H1 (cell line): ENCODE measurements around the gene CPED1. TPM values are rescaled to one million over a fixed set of nuclear protein-coding genes. Genes with fewer than 3 reads are reported as not detected.

Source experiments
- ATF2 ChIP-seq: IDR thresholded peaks from 2 replicates; pipeline ENCODE4 v1.6.1; 2012; ENCODE audit warnings: low read length, inconsistent platforms
- BACH1 ChIP-seq: IDR thresholded peaks from 2 replicates; pipeline ENCODE4 v1.6.1; 2012; ENCODE audit warnings: low read length, improper control_type of control experiment
- BCL11A ChIP-seq, 2 experiments: IDR thresholded peaks; one replicate each; pipeline ENCODE4 v1.6.1; 2011; ENCODE audit warnings: low read depth in 2 of 2, low read length in 2 of 2, mild to moderate bottlenecking in 2 of 2
- BRCA1 ChIP-seq: IDR thresholded peaks from 2 replicates; pipeline ENCODE4 v1.6.1; 2012; ENCODE audit warnings: low read depth, low read length, improper control_type of control experiment
- CBX5 ChIP-seq: fragments of 300-800, 300-1000 bp; sonication (generic); IDR thresholded peaks from 2 replicates; pipeline ENCODE4 v1.7.1; 2016; ENCODE audit warnings: antibody characterized with exemption, low read length, low read depth
- CHD2 ChIP-seq: IDR thresholded peaks from 2 replicates; pipeline ENCODE4 v1.6.1; 2012; ENCODE audit warnings: low read length, improper control_type of control experiment
- CTBP2 ChIP-seq: IDR thresholded peaks from 2 replicates; pipeline ENCODE4 v1.7.0; 2011; ENCODE audit warnings: borderline replicate concordance, mild to moderate bottlenecking, moderate library complexity, mixed read lengths, low read length; ENCODE audit not compliant: insufficient read depth, insufficient read length
- FOSL1 ChIP-seq: IDR thresholded peaks from 2 replicates; pipeline ENCODE4 v1.6.1; 2011; ENCODE audit warnings: mild to moderate bottlenecking, low read depth, low read length, moderate library complexity; ENCODE audit not compliant: insufficient read depth
- GABPA ChIP-seq: IDR thresholded peaks from 2 replicates; pipeline ENCODE4 v1.6.1; 2011; ENCODE audit warnings: mild to moderate bottlenecking, low read length, moderate library complexity, borderline replicate concordance; ENCODE audit not compliant: insufficient read depth
- KDM1A ChIP-seq: fragments of 200-600, 300-600 bp; sonication (generic); IDR thresholded peaks from 2 replicates; pipeline ENCODE4 v1.7.1; 2016; ENCODE audit warnings: mild to moderate bottlenecking, low read length, borderline replicate concordance
- NANOG ChIP-seq: IDR thresholded peaks from 2 replicates; pipeline ENCODE4 v1.6.1; 2011; ENCODE audit warnings: low read length, low read depth, mild to moderate bottlenecking, inconsistent platforms; ENCODE audit not compliant: insufficient read depth, poor library complexity, severe bottlenecking
- POU5F1 ChIP-seq: IDR thresholded peaks from 2 replicates; pipeline ENCODE4 v1.6.1; 2011; ENCODE audit warnings: low read depth, mild to moderate bottlenecking, low read length, moderate library complexity
- RAD21 ChIP-seq, 2 experiments: IDR thresholded peaks in 1 of 2; conservative IDR thresholded peaks in 1 of 2; 2 replicates each; pipeline ENCODE4 v1.6.1; 2011; ENCODE audit warnings: low read depth in 2 of 2, low read length in 2 of 2, improper control_type of control experiment in 1 of 2, inconsistent platforms in 1 of 2, mild to moderate bottlenecking in 1 of 2, moderate library complexity in 1 of 2
- SIX5 ChIP-seq: IDR thresholded peaks from 2 replicates; pipeline ENCODE4 v1.6.1; 2011; ENCODE audit warnings: mild to moderate bottlenecking, low read depth, low read length
- SRF ChIP-seq: IDR thresholded peaks from 2 replicates; pipeline ENCODE4 v1.6.1; 2011; ENCODE audit warnings: mild to moderate bottlenecking, low read depth, low read length, moderate library complexity
- SUZ12 ChIP-seq: fragments of 200-600 bp; sonication (generic); IDR thresholded peaks from 2 replicates; pipeline ENCODE4 v1.6.1; 2012; ENCODE audit warnings: mild to moderate bottlenecking, inconsistent platforms, low read length, moderate library complexity, mixed read lengths
- TAF1 ChIP-seq: IDR thresholded peaks from 2 replicates; pipeline ENCODE4 v1.6.1; 2011; ENCODE audit warnings: mild to moderate bottlenecking, low read depth, low read length
- TCF12 ChIP-seq: IDR thresholded peaks from 2 replicates; pipeline ENCODE4 v1.6.1; 2011; ENCODE audit warnings: low read depth, mild to moderate bottlenecking, low read length
- TEAD4 ChIP-seq: IDR thresholded peaks from 2 replicates; pipeline ENCODE4 v1.6.1; 2012; ENCODE audit warnings: low read depth, low read length, inconsistent platforms, mixed read lengths
- USF2 ChIP-seq: IDR thresholded peaks from 2 replicates; pipeline ENCODE4 v1.6.1; 2011; ENCODE audit warnings: low read length, improper control_type of control experiment
- polyA plus RNA-seq, 7 experiments: library from polyadenylated mRNA; depleted of rRNA in 3 of 7; stranded (reverse) in 5 of 7; unstranded in 2 of 7; fragments of >200 nt in 5 of 7; fragments of 200-250 nt in 2 of 7; gene quantifications; 1 replicate in 5 of 7; 2 replicates in 1 of 7; 4 replicates in 1 of 7; pipeline versions ENCODE4 v1.2.1 to v1.2.3, GENCODE V29; 2011 to 2013; ENCODE audit warnings: missing spikeins in 2 of 7, mixed read lengths in 2 of 7
- total RNA-seq: library from RNA; stranded (reverse); fragmentation: NEBNext Ultra II Directional; extraction: Animal tissue kit (Norgen Biotek cat#: 25700); gene quantifications from 2 replicates; pipeline ENCODE4 v1.2.1, GENCODE V29; 2021
- TF ChIP-seq, protein P1 (sequence below): IDR thresholded peaks from 2 replicates; pipeline ENCODE4 v1.6.1; 2012; ENCODE audit warnings: inconsistent platforms

CPED1 gene
- total and polyA plus RNA-seq, 2 of the 8 experiments (the other 6 are each of a cell fraction or from before 2014, with no cell fraction given), result 0.08 to 0.39 TPM

- TF ChIP-seq ATF2, result peak; percentile 68
- peak; percentile 19; the same call in 1 of the 2 replicates for TF ChIP-seq BRCA1
- 0 out of 2 replicates have a peak, but pooled peaks have one; percentile 15 for TF ChIP-seq TEAD4
- TF ChIP-seq KDM1A, result peak; percentile 18; the same call in 1 of the 2 replicates
- TF ChIP-seq, protein P1, sequence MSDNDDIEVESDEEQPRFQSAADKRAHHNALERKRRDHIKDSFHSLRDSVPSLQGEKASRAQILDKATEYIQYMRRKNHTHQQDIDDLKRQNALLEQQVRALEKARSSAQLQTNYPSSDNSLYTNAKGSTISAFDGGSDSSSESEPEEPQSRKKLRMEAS, result peak; percentile 43
- no peak for TF ChIP-seq USF2
- TF ChIP-seq NANOG, result no peak
- TF ChIP-seq CHD2, result peak; percentile 52
- TF ChIP-seq GABPA, result no peak
- peak; percentile 90 for TF ChIP-seq TAF1
- no peak for TF ChIP-seq SRF
- TF ChIP-seq FOSL1, result no peak
- TF ChIP-seq TCF12, result no peak
- no peak for TF ChIP-seq CBX5
- TF ChIP-seq POU5F1, result no peak
- TF ChIP-seq BCL11A (IDR thresholded peaks at IDR 0.05; ENCODE audit: low read depth in 2 of 2, low read length in 2 of 2), result no peak
- peak; percentile 61; the same call in 1 of the 2 replicates for TF ChIP-seq BACH1
- 0 out of 4 replicates have a peak, but pooled peaks of 1 of the 2 experiments have one; percentile 1 for TF ChIP-seq RAD21 (IDR thresholded peaks at IDR 0.05 in 1 of 2, conservative IDR thresholded peaks at IDR 0.05 in 1 of 2; ENCODE audit: low read depth in 2 of 2, low read length in 2 of 2)
- TF ChIP-seq SIX5, result peak; percentile 87
- TF ChIP-seq CTBP2, result no peak
- TF ChIP-seq SUZ12, result no peak
Measured at GRCh38 chr7:120950539-120951308, 37.8 kb upstream of the CPED1 start, which contains the start of gene ING3 (continued).
